ENCODE data around the gene RENBP.
A peak's percentile ranks its signal among the peaks of the same experiment; 100 is the strongest.

The RENBP gene

GRCh38 chrX:153954558-153955227 lies 10.2 kb upstream of the RENBP start:
- no peak for DNase-seq (ENCODE audit: low read depth)
- no peak for TF ChIP-seq CTCF (IDR thresholded peaks at IDR 0.05; ENCODE audit: control insufficient read depth, extremely low read depth, insufficient read depth)
- H3K4me3 ChIP-seq (ENCODE audit: low read depth, low read length): no peak overlapping the region

GRCh38 chrX:153953892-153954557 lies 9.6 kb upstream of the RENBP start:
- no peak for TF ChIP-seq CTCF (IDR thresholded peaks at IDR 0.05; ENCODE audit: control insufficient read depth, extremely low read depth, insufficient read depth)
- no peak overlapping the region for H3K4me3 ChIP-seq (ENCODE audit: low read depth, low read length)
- no peak for DNase-seq (ENCODE audit: low read depth)

DNA sequence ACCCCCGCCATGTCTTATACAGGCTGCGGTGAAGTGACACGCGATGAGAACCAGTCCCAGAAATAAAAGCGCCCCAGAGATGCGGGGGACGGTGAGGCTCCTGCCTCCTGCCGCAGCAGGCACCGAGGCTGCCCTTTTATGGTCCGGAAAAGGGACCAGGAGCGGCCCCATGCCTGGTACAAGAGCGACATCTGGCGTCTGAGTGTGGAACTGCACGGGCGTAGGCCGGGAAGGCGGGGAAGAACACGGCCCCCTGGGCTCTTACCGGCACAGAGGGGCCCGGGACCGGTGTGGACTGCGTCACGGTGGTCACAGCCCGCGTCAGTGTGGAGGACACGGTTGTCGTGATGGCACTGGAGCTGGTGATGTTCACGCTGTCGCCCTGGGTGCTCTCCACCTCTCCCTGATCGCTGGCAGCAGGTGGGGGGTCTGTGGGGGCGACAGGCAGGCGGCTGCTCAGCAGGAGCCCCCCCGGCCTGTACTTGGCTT lies 8.9 kb upstream of the RENBP start:
- TF ChIP-seq CTCF (IDR thresholded peaks at IDR 0.05; ENCODE audit: control insufficient read depth, extremely low read depth, insufficient read depth): peak; percentile 74
- DNase-seq (ENCODE audit: low read depth): no peak
- H3K4me3 ChIP-seq (ENCODE audit: low read depth, low read length): no peak overlapping the region

GRCh38 chrX:153952373-153953026 lies 8.1 kb upstream of the RENBP start:
- no peak for TF ChIP-seq CTCF (IDR thresholded peaks at IDR 0.05; ENCODE audit: control insufficient read depth, extremely low read depth, insufficient read depth)
- no peak overlapping the region for H3K4me3 ChIP-seq (ENCODE audit: low read depth, low read length)
- no peak for DNase-seq (ENCODE audit: low read depth)

GRCh38 chrX:153951683-153952372 lies 7.4 kb upstream of the RENBP start:
- no peak for TF ChIP-seq CTCF (IDR thresholded peaks at IDR 0.05; ENCODE audit: control insufficient read depth, extremely low read depth, insufficient read depth)
- no peak overlapping the region for H3K4me3 ChIP-seq (ENCODE audit: low read depth, low read length)
- no peak for DNase-seq (ENCODE audit: low read depth)

- DNase-seq (ENCODE audit: low read depth): no peak
- no peak overlapping the region for H3K4me3 ChIP-seq (ENCODE audit: low read depth, low read length)
- no peak for TF ChIP-seq CTCF (IDR thresholded peaks at IDR 0.05; ENCODE audit: control insufficient read depth, extremely low read depth, insufficient read depth)
These were observed 5.7 kb upstream of the RENBP start for GRCh38 chrX:153950127-153950526.

Data from LNCaP clone FGC (cell line).